SK-N-SH (cell line): ENCODE results near the gene TBX4. TPM values are rescaled to one million over a fixed set of nuclear protein-coding genes. Genes with fewer than 3 reads are reported as not detected.

Source experiments
- CTCF ChIA-PET: fragments of 300-600, 350-600 bp; formaldehyde crosslinking; extraction: SDS; loops from one replicate; lab custom pipeline; 2021; lab: Yijun Ruan, JAX
- POLR2A ChIA-PET: fragments of 350-600 bp; sonication (Branson Sonifier 250); formaldehyde crosslinking; extraction: SDS; loops from one replicate; lab custom pipeline; 2020; ENCODE audit warnings: antibody characterized with exemption, inconsistent platforms; lab: Yijun Ruan, JAX
- DNase-seq: peaks from one replicate; pipeline ENCODE4 v3.0.0; 2012
- H2AFZ ChIP-seq: fragments of 200-600 bp; sonication (generic); 2 replicates; pipeline ENCODE4 v1.8.1; 2016; ENCODE audit warnings: antibody characterized with exemption, mild to moderate bottlenecking, low read depth
- H3F3A ChIP-seq: fragments of 200-600 bp; sonication (generic); replicated peaks from 2 replicates; pipeline ENCODE3; 2016; ENCODE audit warnings: antibody characterized with exemption, mild to moderate bottlenecking; ENCODE audit not compliant: insufficient read depth
- H3K27ac ChIP-seq, 2 experiments: fragments of 200-500 bp in 1 of 2; fragments of 200-600 bp in 1 of 2; sonication (Bioruptor generic) in 1 of 2; sonication (generic), shearing (Covaris generic) in 1 of 2; 2 replicates each; pipeline versions ENCODE4 v1.5.1 to v1.6.1; 2014 to 2016; ENCODE audit warnings: low read depth in 2 of 2, inconsistent platforms in 1 of 2, low read length in 1 of 2, mild to moderate bottlenecking in 1 of 2, mixed read lengths in 1 of 2
- H3K27me3 ChIP-seq: fragments of 200-600 bp; sonication (generic), shearing (Covaris generic); 2 replicates; pipeline ENCODE4 v1.6.1; 2016; ENCODE audit warnings: mixed run types; ENCODE audit not compliant: insufficient read depth
- H3K36me3 ChIP-seq, 2 experiments: fragments of 200-500 bp in 1 of 2; fragments of 200-600 bp in 1 of 2; sonication (Bioruptor generic) in 1 of 2; sonication (generic) in 1 of 2; replicated peaks in 1 of 2; 2 replicates each; pipeline versions ENCODE3 to v1.5.1; 2014 to 2016; ENCODE audit warnings: low read length in 1 of 2, mild to moderate bottlenecking in 1 of 2; ENCODE audit not compliant: insufficient read depth in 2 of 2, control insufficient read depth in 1 of 2
- H3K4me1 ChIP-seq, 2 experiments: fragments of 200-500 bp in 1 of 2; fragments of 200-600 bp in 1 of 2; sonication (Bioruptor generic) in 1 of 2; sonication (generic), shearing (Covaris generic) in 1 of 2; 2 replicates each; pipeline versions ENCODE4 v1.5.1 to v1.6.1; 2014 to 2016; ENCODE audit warnings: low read depth in 1 of 2, low read length in 1 of 2, mixed run types in 1 of 2; ENCODE audit not compliant: insufficient read depth in 2 of 2, control insufficient read depth in 1 of 2
- H3K4me2 ChIP-seq: fragments of 200-600 bp; sonication (generic), shearing (Covaris generic); 2 replicates; pipeline ENCODE4 v1.6.1; 2017; ENCODE audit warnings: mixed run types
- H3K4me3 ChIP-seq, 2 experiments: fragments of 200-500 bp in 1 of 2; fragments of 200-600 bp in 1 of 2; sonication (Bioruptor generic) in 1 of 2; sonication (generic), shearing (Covaris generic) in 1 of 2; 2 replicates each; pipeline versions ENCODE4 v1.5.1 to v1.8.1; 2014 to 2016; ENCODE audit warnings: low read depth in 2 of 2, inconsistent platforms in 1 of 2, low read length in 1 of 2, mild to moderate bottlenecking in 1 of 2, mixed read lengths in 1 of 2, moderate library complexity in 1 of 2
- H3K79me2 ChIP-seq: fragments of 200-600 bp; sonication (generic); 2 replicates; pipeline ENCODE4 v1.8.1; 2017; ENCODE audit warnings: mild to moderate bottlenecking; ENCODE audit not compliant: insufficient read depth
- H3K9ac ChIP-seq: fragments of 200-600 bp; sonication (generic); 2 replicates; pipeline ENCODE4 v1.6.1; 2017; ENCODE audit warnings: mixed run types
- H3K9me2 ChIP-seq: fragments of 200-600 bp; sonication (generic); 2 replicates; pipeline ENCODE4 v1.6.1; 2017; ENCODE audit warnings: mixed run types
- H3K9me3 ChIP-seq: fragments of 200-600 bp; sonication (generic); 2 replicates; pipeline ENCODE4 v1.6.1; 2017; ENCODE audit warnings: mixed run types, mild to moderate bottlenecking, moderate library complexity
- H4K20me1 ChIP-seq: fragments of 200-600 bp; sonication (generic); 2 replicates; pipeline ENCODE4 v1.6.1; 2017; ENCODE audit warnings: mild to moderate bottlenecking, mixed run types; ENCODE audit not compliant: insufficient read depth
- EZH2phosphoT487 ChIP-seq: fragments of 200-600 bp; sonication (generic); IDR thresholded peaks from 2 replicates; pipeline ENCODE4 v1.6.1; 2017; ENCODE audit warnings: low read depth, mixed run types, mild to moderate bottlenecking, antibody characterized with exemption, moderate library complexity, borderline replicate concordance
- FOSL2 ChIP-seq: IDR thresholded peaks from 2 replicates; pipeline ENCODE4 v1.4.0; 2012; ENCODE audit warnings: low read depth, mild to moderate bottlenecking, moderate library complexity, borderline replicate concordance
- NFIC ChIP-seq: IDR thresholded peaks from 2 replicates; pipeline ENCODE4 v1.4.0; 2012; ENCODE audit warnings: borderline replicate concordance
- TCF12 ChIP-seq: IDR thresholded peaks from 2 replicates; pipeline ENCODE4 v1.4.0; 2012
- USF1 ChIP-seq: IDR thresholded peaks from 2 replicates; pipeline ENCODE4 v1.4.0; 2012; ENCODE audit warnings: low read depth, borderline replicate concordance
- ZBTB33 ChIP-seq: IDR thresholded peaks from 2 replicates; pipeline ENCODE4 v1.4.0; 2012; ENCODE audit warnings: low read depth, borderline replicate concordance
- WGBS: methylation state at CpG from one replicate; pipeline ENCODE4 v1.1.6; 2017; ENCODE audit warnings: low lambda C conversion rate; 5-methylcytosine and 5-hydroxymethylcytosine counted together
- polyA plus RNA-seq, 3 experiments: library from polyadenylated mRNA; depleted of rRNA; stranded (reverse); fragments of >200 nt; gene quantifications; 2 replicates each; pipeline ENCODE4 v1.2.3, GENCODE V29; 2012

Gene TBX4
- polyA plus RNA-seq, 1 of the 3 experiments (the other 2 are of a cell fraction), result 0.02 TPM

GRCh38 chr17:61475726-61476125 is 23.5 kb downstream of the TBX4 start:
- TF ChIP-seq ZBTB33, result no peak
- no peak for TF ChIP-seq USF1
- peak; percentile 35; the same call in 1 of the 2 replicates for TF ChIP-seq TCF12
- TF ChIP-seq NFIC, result no peak
- peak; percentile 6; the same call in 1 of the 2 replicates for TF ChIP-seq FOSL2
- peaks cover 0 to 32% of the 10 kb centered on the region in 2 experiments; a peak in 1 of 4 replicates for H3K4me1 ChIP-seq
- no peak overlapping the region for H2AFZ ChIP-seq
- DNase-seq, result no peak
- H3K27ac ChIP-seq, result no peak overlapping the region
- no peaks in the 10 kb centered on the region for H3K36me3 ChIP-seq
- H4K20me1 ChIP-seq, result no peaks in the 10 kb centered on the region
- no peak overlapping the region; the same call in 1 of the 2 replicates for H3K4me2 ChIP-seq
- H3F3A ChIP-seq, result no peaks in the 10 kb centered on the region
- ChIA-PET CTCF (interaction anchor here (1.0 to 2.5 kb wide), 4 partner anchors 9 to 58 kb away, joined by 3 to 16 read pairs (median 6); no protein-coding TSS in a partner anchor), POLR2A (no interaction called here)
- no peaks in the 10 kb centered on the region for H3K27me3 ChIP-seq
- H3K4me3 ChIP-seq, result no peak overlapping the region
- H3K79me2 ChIP-seq, result no peaks in the 10 kb centered on the region
- no peaks in the 10 kb centered on the region for H3K9me3 ChIP-seq
- WGBS, result 72% methylated on average over 8 of the region's 8 CpGs
- no peaks in the 10 kb centered on the region for H3K9me2 ChIP-seq
- H3K9ac ChIP-seq, result no peak overlapping the region

GRCh38 chr17:61476476-61477203 is 24.4 kb downstream of the TBX4 start:
- Histone ChIP-seq H3K9me3 (no peaks in the 10 kb centered on the region), H2AFZ (no peak overlapping the region), H3K4me2 (no peak overlapping the region), H3K27me3 (no peaks in the 10 kb centered on the region), H3K9ac (no peak overlapping the region), H3K27ac (no peak overlapping the region), H3K9me2 (no peaks in the 10 kb centered on the region), H3K79me2 (no peaks in the 10 kb centered on the region), H3K36me3 (no peaks in the 10 kb centered on the region), H3F3A (no peaks in the 10 kb centered on the region), H4K20me1 (no peaks in the 10 kb centered on the region), H3K4me3 (no peak overlapping the region), H3K4me1 (peaks cover 0 to 32% of the 10 kb centered on the region in 2 experiments; a peak in 1 of 4 replicates)
- ChIA-PET CTCF (interaction anchor here (0.8 to 2.5 kb wide), 15 partner anchors 8 to 98 kb away, joined by 3 to 16 read pairs (median 5); no protein-coding TSS in a partner anchor), POLR2A (interaction anchor here (0.8 to 1.7 kb wide), 3 partner anchors 9 to 63 kb away, joined by 3 to 5 read pairs (median 4); no protein-coding TSS in a partner anchor)
- TF ChIP-seq EZH2phosphoT487 (no peak), TCF12 (no peak)
- 58% methylated on average over 16 of the region's 17 CpGs for WGBS
- DNase-seq, result no peak
